Measurements from ENCODE around the gene RHOV. TPM values are rescaled to one million over a fixed set of nuclear protein-coding genes. Genes with fewer than 3 reads are reported as not detected.

The RHOV gene, protein sequence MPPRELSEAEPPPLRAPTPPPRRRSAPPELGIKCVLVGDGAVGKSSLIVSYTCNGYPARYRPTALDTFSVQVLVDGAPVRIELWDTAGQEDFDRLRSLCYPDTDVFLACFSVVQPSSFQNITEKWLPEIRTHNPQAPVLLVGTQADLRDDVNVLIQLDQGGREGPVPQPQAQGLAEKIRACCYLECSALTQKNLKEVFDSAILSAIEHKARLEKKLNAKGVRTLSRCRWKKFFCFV
- total RNA-seq (2021) (1.4 and 4.1 TPM in 2 replicates), Bru-seq, nascent RNA (percentile 33 among the genes with signal in this experiment), BruChase-seq, experiment 1, labeled RNA remaining after a 2-hour chase (percentile 58 among the genes with signal in this experiment), BruChase-seq, experiment 2, labeled RNA remaining after a 6-hour chase (percentile 54 among the genes with signal in this experiment)
- long read RNA-seq, partial matches to known transcripts, result 1 of 5 reads
- long read RNA-seq, other reads (novel, unspliced or antisense), result 1 of 5 reads

DNA sequence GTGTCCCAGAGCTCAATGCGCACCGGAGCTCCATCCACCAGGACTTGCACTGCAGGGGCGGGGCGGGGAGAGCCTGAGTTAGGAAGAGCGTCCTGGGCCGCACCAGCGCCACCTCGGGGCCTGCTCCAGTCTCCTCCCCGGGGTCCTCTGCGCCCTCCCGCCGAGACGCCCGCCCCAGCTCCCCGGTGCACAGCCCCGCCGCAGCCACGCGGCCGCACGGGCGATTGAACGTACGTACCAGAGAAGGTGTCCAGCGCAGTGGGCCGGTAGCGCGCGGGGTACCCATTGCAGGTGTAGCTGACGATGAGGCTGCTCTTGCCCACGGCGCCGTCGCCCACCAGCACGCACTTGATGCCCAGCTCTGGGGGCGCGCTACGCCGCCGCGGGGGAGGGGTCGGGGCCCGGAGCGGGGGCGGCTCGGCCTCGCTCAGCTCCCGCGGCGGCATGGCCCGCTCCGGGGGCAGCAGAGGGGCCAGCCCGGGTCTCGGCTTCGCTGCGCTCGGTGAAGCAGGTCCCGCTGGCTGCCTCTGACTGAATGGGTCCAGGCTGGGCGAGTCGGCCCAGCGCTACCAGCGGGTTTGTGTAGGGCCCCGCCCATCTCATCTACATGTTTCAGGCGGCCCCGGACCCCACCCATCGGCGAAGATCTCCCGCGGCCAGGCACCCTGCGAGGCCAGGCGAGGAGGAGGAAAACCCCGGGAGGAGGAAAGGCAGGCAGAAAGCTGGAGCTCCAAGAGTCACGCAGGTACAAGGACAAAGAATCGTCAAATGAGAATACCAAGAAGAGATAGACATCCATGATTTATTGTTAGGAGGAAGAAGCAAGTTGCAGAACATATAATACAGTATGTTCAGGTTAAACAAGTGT, at the start of gene RHOV:
Gene RHOV, minus strand, starts transcription at position 541 of the 868 bp plus-strand sequence. Its CDS starts 95 bp downstream, at position 446.
- peaks cover 39% of the 10 kb centered on the region for H3F3A ChIP-seq (ENCODE audit: insufficient read depth, low read depth)
- TF ChIP-seq EZH2 (IDR thresholded peaks at IDR 0.05; ENCODE audit: low read depth), result no peak
- TF ChIP-seq, protein P1, sequence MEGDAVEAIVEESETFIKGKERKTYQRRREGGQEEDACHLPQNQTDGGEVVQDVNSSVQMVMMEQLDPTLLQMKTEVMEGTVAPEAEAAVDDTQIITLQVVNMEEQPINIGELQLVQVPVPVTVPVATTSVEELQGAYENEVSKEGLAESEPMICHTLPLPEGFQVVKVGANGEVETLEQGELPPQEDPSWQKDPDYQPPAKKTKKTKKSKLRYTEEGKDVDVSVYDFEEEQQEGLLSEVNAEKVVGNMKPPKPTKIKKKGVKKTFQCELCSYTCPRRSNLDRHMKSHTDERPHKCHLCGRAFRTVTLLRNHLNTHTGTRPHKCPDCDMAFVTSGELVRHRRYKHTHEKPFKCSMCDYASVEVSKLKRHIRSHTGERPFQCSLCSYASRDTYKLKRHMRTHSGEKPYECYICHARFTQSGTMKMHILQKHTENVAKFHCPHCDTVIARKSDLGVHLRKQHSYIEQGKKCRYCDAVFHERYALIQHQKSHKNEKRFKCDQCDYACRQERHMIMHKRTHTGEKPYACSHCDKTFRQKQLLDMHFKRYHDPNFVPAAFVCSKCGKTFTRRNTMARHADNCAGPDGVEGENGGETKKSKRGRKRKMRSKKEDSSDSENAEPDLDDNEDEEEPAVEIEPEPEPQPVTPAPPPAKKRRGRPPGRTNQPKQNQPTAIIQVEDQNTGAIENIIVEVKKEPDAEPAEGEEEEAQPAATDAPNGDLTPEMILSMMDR (conservative IDR thresholded peaks at IDR 0.05), result peak; percentile 42; the same call in 1 of the 2 replicates
- H3K4me3 ChIP-seq, result peak within 1 kb of the TSS; percentile 81
- H4K20me1 ChIP-seq (ENCODE audit: insufficient read depth), result no peaks in the 10 kb centered on the region
- H3K4me1 ChIP-seq (replicated peaks; ENCODE audit: insufficient read depth), result peaks cover 52% of the 10 kb centered on the region
- H3K79me2 ChIP-seq (ENCODE audit: low read depth), result peaks cover 25% of the 10 kb centered on the region
- DNase-seq, result peak; percentile 70 to 78
- peaks cover 3% of the 10 kb centered on the region; the same call in 1 of the 2 replicates for H3K36me3 ChIP-seq (ENCODE audit: low read depth)
- intact Hi-C loops (cut with micrococcal nuclease; ENCODE audit: unreplicated experiment), result loop anchor here (10.0 kb wide), 1 partner anchor 769 kb away; the partner anchor contains the start of gene BMF
- peak within 1 kb of the TSS; percentile 91 for H3K27ac ChIP-seq
- H3K4me2 ChIP-seq, result peak within 1 kb of the TSS; percentile 92
- BruUV-seq (replicated peaks), result no TSS peak
- H2AFZ ChIP-seq, result no peak within 1 kb of the TSS
- H3K9me3 ChIP-seq (ENCODE audit: insufficient read depth, low read depth), result no peaks in the 10 kb centered on the region
- H3K9me2 ChIP-seq (ENCODE audit: insufficient read depth), result no peaks in the 10 kb centered on the region
- POLR2A ChIA-PET (ENCODE audit: unreplicated experiment), result interaction anchor here (0.6 to 0.9 kb wide), 3 partner anchors 14 to 18 kb away, joined by 3 to 5 read pairs (median 4); no protein-coding TSS in a partner anchor
- CTCF ChIA-PET, result interaction anchor here (0.5 to 3.8 kb wide), 10 partner anchors 10 to 357 kb away, joined by 3 to 61 read pairs (median 6); partner anchors contain the start of genes CHP1 and VPS18
- no peaks in the 10 kb centered on the region for H3K27me3 ChIP-seq (ENCODE audit: insufficient read depth, low read depth)

DNA sequence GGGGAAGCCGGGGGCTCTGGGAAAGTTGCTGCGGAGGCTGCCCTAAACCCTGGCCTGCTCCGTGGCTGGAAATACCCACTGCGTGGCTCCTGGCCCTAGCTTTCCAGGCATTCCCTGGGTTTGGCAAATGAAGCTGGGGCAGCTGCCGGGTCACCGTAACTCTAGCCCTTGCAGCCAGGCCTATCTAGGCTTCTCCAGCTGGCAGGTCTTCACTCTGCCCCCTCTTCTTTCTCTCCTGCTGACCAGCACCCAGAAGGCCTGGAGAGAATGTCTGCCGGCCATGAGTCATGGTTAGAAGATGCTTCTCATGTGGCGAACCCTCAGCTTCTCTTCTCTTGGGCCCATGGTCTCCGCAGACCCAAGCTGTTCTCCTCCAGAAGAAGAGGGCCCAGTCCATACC, 49.5 kb upstream of the RHOV start:
- Histone ChIP-seq H3K27ac (no peak overlapping the region), H3K9me3 (ENCODE audit: insufficient read depth, low read depth) (no peaks in the 10 kb centered on the region), H4K20me1 (ENCODE audit: insufficient read depth) (no peaks in the 10 kb centered on the region), H3K4me3 (no peak overlapping the region), H3K27me3 (ENCODE audit: insufficient read depth, low read depth) (peaks cover 17% of the 10 kb centered on the region), H3K79me2 (ENCODE audit: low read depth) (no peaks in the 10 kb centered on the region), H3K4me2 (no peak overlapping the region), H3F3A (ENCODE audit: insufficient read depth, low read depth) (peaks cover 5% of the 10 kb centered on the region; the same call in 1 of the 2 replicates), H3K36me3 (ENCODE audit: low read depth) (no peaks in the 10 kb centered on the region), H3K4me1 (replicated peaks; ENCODE audit: insufficient read depth) (0 out of 2 replicates have a peak, but pooled peaks cover 6% of the 10 kb centered on the region), H2AFZ (no peak overlapping the region), H3K9me2 (ENCODE audit: insufficient read depth) (no peaks in the 10 kb centered on the region)
- CTCF ChIA-PET, result no interaction called here
- POLR2A ChIA-PET (ENCODE audit: unreplicated experiment), result no interaction called here
- intact Hi-C loops (cut with micrococcal nuclease; ENCODE audit: unreplicated experiment), result no loop called here
- no TSS peak for BruUV-seq (replicated peaks)
- no peak for TF ChIP-seq EZH2 (IDR thresholded peaks at IDR 0.05; ENCODE audit: low read depth)
- TF ChIP-seq, protein P1 (conservative IDR thresholded peaks at IDR 0.05), result no peak
- no peak for DNase-seq

DNA sequence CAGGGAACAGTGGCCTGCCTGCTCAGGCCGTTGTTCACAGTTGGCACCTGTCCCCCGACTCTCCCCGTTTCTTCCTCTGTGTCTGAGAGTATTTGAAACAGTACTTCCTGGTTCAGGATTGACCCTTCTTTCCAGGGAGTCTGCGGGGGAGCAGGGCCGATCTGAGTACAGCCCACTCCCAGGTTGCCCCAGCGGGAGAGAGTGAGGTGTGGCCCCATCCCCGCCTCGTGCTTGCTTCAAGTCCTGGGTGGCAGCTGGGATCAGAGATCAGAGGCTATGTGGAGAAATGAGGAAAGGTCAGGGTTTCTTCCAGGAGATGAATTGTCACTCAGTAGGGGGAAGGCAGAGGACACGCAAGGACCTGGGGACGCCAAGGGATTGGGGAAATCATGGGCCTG, 48.6 kb upstream of the RHOV start:
- Histone ChIP-seq H3K27ac (no peak overlapping the region), H3K27me3 (ENCODE audit: insufficient read depth, low read depth) (peaks cover 17% of the 10 kb centered on the region)
- intact Hi-C loops (cut with micrococcal nuclease; ENCODE audit: unreplicated experiment), result no loop called here

More for the DNA sequence above, 48.6 kb upstream of the RHOV start:
- no peaks in the 10 kb centered on the region for H3K79me2 ChIP-seq (ENCODE audit: low read depth)
- no peak overlapping the region for H3K4me2 ChIP-seq
- H3K9me2 ChIP-seq (ENCODE audit: insufficient read depth), result no peaks in the 10 kb centered on the region
- no TSS peak for BruUV-seq (replicated peaks)
- H3F3A ChIP-seq (ENCODE audit: insufficient read depth, low read depth), result peaks cover 4% of the 10 kb centered on the region; the same call in 1 of the 2 replicates
- TF ChIP-seq, protein P1 (conservative IDR thresholded peaks at IDR 0.05), result no peak
- TF ChIP-seq EZH2 (IDR thresholded peaks at IDR 0.05; ENCODE audit: low read depth), result no peak
- no peaks in the 10 kb centered on the region for H4K20me1 ChIP-seq (ENCODE audit: insufficient read depth)
- H2AFZ ChIP-seq, result no peak overlapping the region
- H3K9me3 ChIP-seq (ENCODE audit: insufficient read depth, low read depth), result no peaks in the 10 kb centered on the region
- no peak overlapping the region for H3K4me3 ChIP-seq
- no peaks in the 10 kb centered on the region for H3K36me3 ChIP-seq (ENCODE audit: low read depth)
- no peak for DNase-seq
- ChIA-PET POLR2A (ENCODE audit: unreplicated experiment) (no interaction called here), CTCF (no interaction called here)
- H3K4me1 ChIP-seq (replicated peaks; ENCODE audit: insufficient read depth), result 0 out of 2 replicates have a peak, but pooled peaks cover 6% of the 10 kb centered on the region

All from PC-9 (cell line).